GM23338 (cell line): ENCODE measurements around the gene OR8S1.

Experiments
- CREB1 ChIP-seq: fragments of 250-450 bp; sonication (Bioruptor Pico); IDR thresholded peaks from 2 replicates; pipeline ENCODE4 v1.5.0; 2020; ENCODE audit warnings: low read depth, mild to moderate bottlenecking, moderate library complexity
- CTCF ChIP-seq, 2 experiments: fragments of 200-600 bp in 1 of 2; sonication (generic) in 1 of 2; conservative IDR thresholded peaks; 2 replicates each; pipeline versions ENCODE4 v1.5.1 to v1.6.1; 2016 to 2017; ENCODE audit warnings: antibody characterized with exemption in 2 of 2, low read depth in 2 of 2, mild to moderate bottlenecking in 2 of 2, moderate library complexity in 1 of 2
- EZH2 ChIP-seq: fragments of 200-600 bp; sonication (generic); IDR thresholded peaks from one replicate; pipeline ENCODE4 v1.8.0; 2017; ENCODE audit warnings: antibody characterized with exemption, mild to moderate bottlenecking, low read depth; ENCODE audit not compliant: unreplicated experiment
- JUNB ChIP-seq: IDR thresholded peaks from one replicate; pipeline ENCODE4 v1.6.1; 2016; ENCODE audit warnings: antibody characterized with exemption; ENCODE audit not compliant: unreplicated experiment
- POLR2AphosphoS5 ChIP-seq: IDR thresholded peaks from 2 replicates; pipeline ENCODE4 v1.6.1; 2016; ENCODE audit warnings: antibody characterized with exemption, low read depth
- REST ChIP-seq: IDR thresholded peaks from one replicate; pipeline ENCODE4 v1.6.1; 2018; ENCODE audit warnings: antibody characterized with exemption; ENCODE audit not compliant: unreplicated experiment
- ZNF114 ChIP-seq: fragments of 250-450 bp; sonication (Bioruptor Pico); IDR thresholded peaks from 2 replicates; pipeline ENCODE4 v1.5.0; 2020; ENCODE audit warnings: mild to moderate bottlenecking, moderate library complexity

- TF ChIP-seq CTCF (conservative IDR thresholded peaks at IDR 0.05; ENCODE audit: low read depth in 2 of 2) (no peak), CREB1 (CRISPR knock-in tag) (no peak), ZNF114 (CRISPR knock-in tag) (no peak), EZH2 (no peak), JUNB (no peak), POLR2AphosphoS5 (no peak), REST (no peak)
Measured at GRCh38 chr12:48514728-48515127, 10.7 kb upstream of the OR8S1 start.
